Brain microvascular endothelial cell (primary cell): ENCODE results near the gene PRADC1.
A peak's percentile ranks its signal among the peaks of the same experiment; 100 is the strongest.

Experiments
- DNase-seq: peaks from one replicate; pipeline ENCODE4 v3.0.0-alpha.2; 2020
- H3K27ac ChIP-seq: fragments of 250-450 bp; sonication (Bioruptor Pico); 2 replicates; pipeline ENCODE4 v1.5.1; 2020; ENCODE audit warnings: mild to moderate bottlenecking, moderate library complexity
- H3K27me3 ChIP-seq: fragments of 250-450 bp; sonication (Bioruptor Pico); replicated peaks from 2 replicates; pipeline ENCODE4 v1.5.1; 2020; ENCODE audit warnings: mild to moderate bottlenecking
- H3K36me3 ChIP-seq: fragments of 250-450 bp; sonication (Bioruptor Pico); replicated peaks from 2 replicates; pipeline ENCODE4 v1.5.1; 2020; ENCODE audit warnings: mild to moderate bottlenecking
- H3K4me3 ChIP-seq: 2 replicates; pipeline ENCODE4 v1.5.1; 2011; ENCODE audit warnings: low read depth, mild to moderate bottlenecking, control low read depth, low read length, moderate library complexity
- CTCF ChIP-seq: IDR thresholded peaks from 2 replicates; pipeline ENCODE4 v1.5.1; 2011; ENCODE audit warnings: low read depth, mild to moderate bottlenecking, moderate library complexity, low read length, control low read depth, inconsistent platforms; ENCODE audit errors: missing control alignments
- in situ Hi-C: cut with HindIII; loops from 2 replicates; pipeline ENCODE4 v1.10.0; 2017; ENCODE audit warnings: low sequenced_read_pairs, low pct_ligation_motif_present

Gene PRADC1

GRCh38 chr2:73246850-73247249, 13.8 kb upstream of the PRADC1 start:
- Histone ChIP-seq H3K4me3 (no peak overlapping the region), H3K36me3 (peaks cover 82% of the 10 kb centered on the region), H3K27ac (no peak overlapping the region), H3K27me3 (no peaks in the 10 kb centered on the region)
- DNase-seq, result no peak
- in situ Hi-C loops, result no loop called here
- TF ChIP-seq CTCF, result no peak

GRCh38 chr2:73244580-73244979, 11.5 kb upstream of the PRADC1 start:
- DNase-seq, result no peak
- Histone ChIP-seq H3K27ac (no peak overlapping the region), H3K27me3 (no peaks in the 10 kb centered on the region), H3K4me3 (no peak overlapping the region), H3K36me3 (peaks cover 80% of the 10 kb centered on the region)
- TF ChIP-seq CTCF, result no peak
- in situ Hi-C loops, result no loop called here

- Histone ChIP-seq H3K4me3 (no peak overlapping the region), H3K36me3 (peaks cover 74% of the 10 kb centered on the region), H3K27ac (no peak overlapping the region), H3K27me3 (no peaks in the 10 kb centered on the region)
- TF ChIP-seq CTCF, result no peak
- no peak for DNase-seq
- in situ Hi-C loops, result no loop called here
Observed at GRCh38 chr2:73243884-73244570, 11.0 kb upstream of the PRADC1 start.

GRCh38 chr2:73239776-73240175, 6.7 kb upstream of the PRADC1 start:
- H3K27ac ChIP-seq, result peak overlapping the region; percentile 50
- no peak for TF ChIP-seq CTCF
- H3K27me3 ChIP-seq, result no peaks in the 10 kb centered on the region
- H3K36me3 ChIP-seq, result peaks cover 38% of the 10 kb centered on the region
- in situ Hi-C loops, result no loop called here
- no peak overlapping the region for H3K4me3 ChIP-seq
- peak; percentile 67 for DNase-seq

GRCh38 chr2:73238976-73239375, 5.9 kb upstream of the PRADC1 start:
- Histone ChIP-seq H3K27ac (no peak overlapping the region), H3K27me3 (no peaks in the 10 kb centered on the region), H3K36me3 (peaks cover 30% of the 10 kb centered on the region), H3K4me3 (no peak overlapping the region)
- TF ChIP-seq CTCF, result no peak
- DNase-seq, result no peak
- in situ Hi-C loops, result no loop called here

GRCh38 chr2:73238149-73238548, 5.1 kb upstream of the PRADC1 start:
- no peak for TF ChIP-seq CTCF
- H3K27me3 ChIP-seq, result no peaks in the 10 kb centered on the region

More at GRCh38 chr2:73238149-73238548, 5.1 kb upstream of the PRADC1 start:
- Histone ChIP-seq H3K36me3 (peaks cover 24% of the 10 kb centered on the region), H3K4me3 (no peak overlapping the region), H3K27ac (no peak overlapping the region)
- no peak for DNase-seq
- in situ Hi-C loops, result no loop called here
